ENCODE results near the gene CARMIL1.

CARMIL1 gene

DNA sequence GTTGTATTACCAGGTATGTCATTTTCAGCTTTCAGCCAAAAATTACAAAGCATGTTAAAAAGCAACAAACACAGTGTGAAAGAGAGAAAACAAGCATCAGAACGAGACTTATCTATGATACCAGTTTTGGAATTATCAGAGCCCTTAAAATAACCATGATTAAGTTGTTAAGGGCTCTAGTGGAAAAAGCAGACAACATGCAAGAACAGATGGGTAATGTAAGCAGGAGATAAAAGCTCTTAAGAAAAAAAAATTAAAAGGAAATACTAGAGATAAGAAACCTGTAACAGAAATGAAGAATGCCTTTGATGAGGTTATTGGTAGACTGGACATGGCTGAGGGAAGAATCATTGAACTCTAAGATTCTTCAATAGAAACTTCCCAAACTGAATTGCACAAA lies 245.4 kb downstream of the CARMIL1 start:
- H3K4me3 ChIP-seq (ENCODE audit: control insufficient read depth, low read depth, low read length) = no peak overlapping the region
- TF ChIP-seq, protein P1, sequence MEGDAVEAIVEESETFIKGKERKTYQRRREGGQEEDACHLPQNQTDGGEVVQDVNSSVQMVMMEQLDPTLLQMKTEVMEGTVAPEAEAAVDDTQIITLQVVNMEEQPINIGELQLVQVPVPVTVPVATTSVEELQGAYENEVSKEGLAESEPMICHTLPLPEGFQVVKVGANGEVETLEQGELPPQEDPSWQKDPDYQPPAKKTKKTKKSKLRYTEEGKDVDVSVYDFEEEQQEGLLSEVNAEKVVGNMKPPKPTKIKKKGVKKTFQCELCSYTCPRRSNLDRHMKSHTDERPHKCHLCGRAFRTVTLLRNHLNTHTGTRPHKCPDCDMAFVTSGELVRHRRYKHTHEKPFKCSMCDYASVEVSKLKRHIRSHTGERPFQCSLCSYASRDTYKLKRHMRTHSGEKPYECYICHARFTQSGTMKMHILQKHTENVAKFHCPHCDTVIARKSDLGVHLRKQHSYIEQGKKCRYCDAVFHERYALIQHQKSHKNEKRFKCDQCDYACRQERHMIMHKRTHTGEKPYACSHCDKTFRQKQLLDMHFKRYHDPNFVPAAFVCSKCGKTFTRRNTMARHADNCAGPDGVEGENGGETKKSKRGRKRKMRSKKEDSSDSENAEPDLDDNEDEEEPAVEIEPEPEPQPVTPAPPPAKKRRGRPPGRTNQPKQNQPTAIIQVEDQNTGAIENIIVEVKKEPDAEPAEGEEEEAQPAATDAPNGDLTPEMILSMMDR (IDR thresholded peaks at IDR 0.05; ENCODE audit: control insufficient read depth, insufficient read depth, low read depth, low read length, missing control alignments) = no peak
- no peak for DNase-seq (ENCODE audit: low read depth)

DNA sequence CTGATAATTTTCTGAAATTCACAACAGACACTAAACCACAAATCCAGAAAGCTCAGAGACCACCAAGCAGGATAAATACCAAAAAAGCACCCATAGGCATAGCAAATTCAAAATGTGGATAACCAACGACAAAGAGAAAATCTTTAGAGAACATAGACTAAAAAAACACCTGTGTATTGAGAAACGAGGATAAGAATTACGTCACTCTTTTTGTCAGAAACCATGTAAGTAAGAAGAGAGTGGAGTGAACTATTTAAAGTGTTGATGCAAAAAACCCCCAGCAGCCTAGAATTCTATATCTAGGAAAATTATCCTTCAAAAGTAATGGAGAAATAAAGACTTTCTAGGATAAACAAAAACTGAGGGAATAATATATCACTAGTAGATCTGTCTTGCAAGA lies 245.9 kb downstream of the CARMIL1 start:
- H3K4me3 ChIP-seq (ENCODE audit: control insufficient read depth, low read depth, low read length) = no peak overlapping the region
- no peak for DNase-seq (ENCODE audit: low read depth)
- TF ChIP-seq, protein P1 (IDR thresholded peaks at IDR 0.05; ENCODE audit: control insufficient read depth, insufficient read depth, low read depth, low read length, missing control alignments) = no peak

DNA sequence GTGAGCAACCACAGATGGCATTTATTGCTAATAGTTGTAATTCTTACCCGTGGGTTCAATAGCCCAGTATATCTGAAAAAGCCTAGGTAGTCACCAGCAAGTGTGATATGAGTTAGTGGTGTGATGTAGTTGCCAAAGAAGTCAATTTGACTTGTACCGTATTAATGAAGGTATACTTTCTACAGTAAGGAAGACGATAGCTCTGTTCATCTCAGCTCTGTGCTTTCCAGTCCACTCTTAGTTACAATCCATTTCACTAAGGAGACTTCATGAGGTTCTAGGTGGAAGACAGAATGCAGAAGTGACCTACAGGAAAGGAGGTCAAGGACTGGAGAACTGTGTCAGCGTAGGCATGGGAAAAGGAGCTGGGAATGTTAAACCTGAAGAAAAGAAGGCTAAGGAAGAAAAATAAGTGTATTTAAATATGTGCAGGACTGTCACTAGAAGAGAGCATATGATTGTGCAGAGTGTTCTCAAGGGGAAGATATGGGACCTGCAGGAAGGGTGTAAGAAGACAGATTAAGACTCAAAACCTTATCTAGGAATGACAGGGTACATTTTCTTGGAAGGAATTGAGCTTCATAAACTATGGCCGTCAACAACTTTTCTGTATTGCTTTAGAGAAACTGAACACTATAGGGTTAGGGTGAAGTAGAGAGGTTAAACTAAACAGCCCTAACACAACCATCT lies 255.9 kb downstream of the CARMIL1 start:
- DNase-seq (ENCODE audit: low read depth) = no peak
- TF ChIP-seq, protein P1 (IDR thresholded peaks at IDR 0.05; ENCODE audit: control insufficient read depth, insufficient read depth, low read depth, low read length, missing control alignments) = no peak
- no peak overlapping the region for H3K4me3 ChIP-seq (ENCODE audit: control insufficient read depth, low read depth, low read length)

DNA sequence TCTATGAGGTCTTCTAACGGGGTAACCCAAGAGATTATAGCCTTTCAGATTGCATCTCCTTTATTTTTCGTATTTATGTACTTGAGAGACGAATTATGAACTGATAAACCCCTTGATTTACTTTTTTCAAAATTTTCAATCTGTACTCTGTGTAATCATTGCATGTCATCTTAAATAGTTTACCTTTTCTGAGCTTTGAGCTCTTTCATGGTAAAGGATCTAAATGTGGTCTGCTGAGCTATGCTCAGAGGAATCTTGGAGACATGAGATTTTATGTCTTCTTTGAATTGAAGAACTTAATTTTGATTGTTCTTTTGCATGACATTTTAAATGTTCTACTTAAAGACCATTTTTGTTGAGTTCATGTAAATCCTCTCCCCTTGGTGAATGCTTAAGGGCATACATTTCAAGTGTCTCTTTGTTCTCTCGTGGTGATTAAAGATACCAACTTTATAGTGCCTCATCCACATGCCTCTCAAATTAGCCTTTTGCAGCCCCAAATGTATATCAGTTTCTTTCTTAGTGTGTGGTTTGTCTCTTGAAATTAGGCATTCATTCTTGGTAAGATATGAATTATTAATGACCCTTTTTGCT lies 256.6 kb downstream of the CARMIL1 start:
- no peak overlapping the region for H3K4me3 ChIP-seq (ENCODE audit: control insufficient read depth, low read depth, low read length)
- DNase-seq (ENCODE audit: low read depth) = no peak
- TF ChIP-seq, protein P1 (IDR thresholded peaks at IDR 0.05; ENCODE audit: control insufficient read depth, insufficient read depth, low read depth, low read length, missing control alignments) = no peak

DNA sequence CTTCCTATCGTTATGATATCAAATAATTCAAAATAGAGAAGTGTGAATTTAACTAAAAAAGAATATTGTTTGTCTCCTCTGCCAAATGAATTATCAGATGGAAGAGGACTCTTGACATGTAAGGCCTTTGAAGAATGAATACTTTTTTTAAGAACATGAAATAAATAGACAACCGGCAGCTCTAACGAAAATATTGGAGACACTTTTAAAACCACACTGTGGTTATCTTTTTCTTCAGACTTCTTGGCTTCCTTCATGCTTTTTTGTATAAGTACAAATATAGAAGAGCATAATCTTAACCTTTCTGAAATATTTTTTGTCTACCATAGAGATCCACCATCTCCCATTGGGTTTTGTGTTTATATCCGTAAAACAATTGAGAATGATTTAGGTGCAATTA lies 257.6 kb downstream of the CARMIL1 start:
- H3K4me3 ChIP-seq (ENCODE audit: control insufficient read depth, low read depth, low read length) = no peak overlapping the region
- DNase-seq (ENCODE audit: low read depth) = no peak
- TF ChIP-seq, protein P1 (IDR thresholded peaks at IDR 0.05; ENCODE audit: control insufficient read depth, insufficient read depth, low read depth, low read length, missing control alignments) = no peak

DNA sequence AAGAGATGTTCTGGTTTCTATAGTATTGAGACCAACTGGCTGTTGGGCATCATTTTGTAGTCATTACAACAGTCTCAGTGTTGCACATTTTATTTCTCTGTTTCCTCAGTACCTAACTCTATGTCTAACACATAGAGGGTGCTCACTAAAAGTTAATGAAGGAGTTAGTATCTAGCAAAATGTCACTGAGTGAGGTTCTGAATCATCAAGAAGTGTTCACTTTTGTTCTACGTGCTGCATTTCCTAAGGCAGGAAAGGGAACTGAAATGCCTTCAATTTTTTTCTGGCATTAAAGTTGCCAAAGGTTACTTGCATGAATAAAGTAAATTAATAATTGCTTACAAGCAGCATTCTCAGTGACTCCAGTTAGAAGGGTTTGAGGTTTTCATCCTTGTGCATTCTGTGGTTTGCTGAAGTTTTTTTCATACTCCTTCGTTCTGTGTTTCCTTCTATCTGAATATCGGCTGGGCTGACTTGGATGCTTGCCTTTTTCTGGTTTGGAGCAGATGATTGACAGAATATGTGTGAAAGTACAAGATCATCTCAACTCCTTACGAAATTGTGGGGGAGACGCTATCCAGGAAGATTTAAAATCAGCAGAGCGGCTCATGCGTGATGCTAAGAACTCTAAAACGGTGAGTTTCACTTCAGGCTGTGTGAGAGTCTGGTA lies 258.3 kb downstream of the CARMIL1 start:
- no peak for DNase-seq (ENCODE audit: low read depth)
- no peak overlapping the region for H3K4me3 ChIP-seq (ENCODE audit: control insufficient read depth, low read depth, low read length)
- TF ChIP-seq, protein P1 (IDR thresholded peaks at IDR 0.05; ENCODE audit: control insufficient read depth, insufficient read depth, low read depth, low read length, missing control alignments) = no peak

All from AG09309 (cell line).